GM18873 (cell line): ENCODE data around the gene TPM4.
"Not testable (repeated sequence)": the region's sequence is repeated elsewhere in the genome, so short reads cannot be mapped to it uniquely, and the experiment has no call there.

Experiments used
- ATAC-seq: cut with Tn5 transposase; IDR thresholded peaks from one replicate; pipeline ENCODE4 v1.9.1; 2021; ENCODE audit warnings: mild to moderate bottlenecking, moderate library complexity, moderate number of reproducible peaks; ENCODE audit not compliant: unreplicated experiment, low FRiP score

The TPM4 gene

GRCh38 chr19:16094360-16095070, 18.2 kb downstream of the TPM4 start:
- no peak for ATAC-seq

DNA sequence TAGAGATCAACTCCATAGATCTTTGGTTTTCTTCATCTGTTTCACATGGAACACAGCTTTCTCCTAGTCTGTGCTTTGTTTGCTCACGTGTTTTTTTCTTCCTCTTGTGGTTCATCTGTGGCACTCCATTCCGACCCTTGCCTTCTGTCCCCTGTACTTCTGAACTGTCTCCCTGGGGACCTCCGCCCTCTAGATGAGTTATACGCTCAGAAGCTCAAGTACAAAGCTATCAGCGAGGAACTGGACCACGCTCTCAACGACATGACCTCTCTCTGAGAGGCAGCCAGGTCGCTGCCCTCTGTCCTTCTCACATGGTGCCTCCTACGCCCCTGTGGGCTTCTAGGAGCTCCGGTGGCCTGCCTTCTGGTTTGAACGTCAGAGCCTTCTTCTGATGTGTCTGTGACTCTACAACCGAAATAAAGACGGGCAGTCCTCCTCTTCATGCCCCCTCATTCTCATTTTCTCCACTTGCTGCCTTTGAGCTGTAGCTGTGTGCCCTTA, 18.8 kb downstream of the TPM4 start:
- ATAC-seq = no peak

- no peak for ATAC-seq
These were observed 20.1 kb downstream of the TPM4 start for GRCh38 chr19:16096280-16096855.

DNA sequence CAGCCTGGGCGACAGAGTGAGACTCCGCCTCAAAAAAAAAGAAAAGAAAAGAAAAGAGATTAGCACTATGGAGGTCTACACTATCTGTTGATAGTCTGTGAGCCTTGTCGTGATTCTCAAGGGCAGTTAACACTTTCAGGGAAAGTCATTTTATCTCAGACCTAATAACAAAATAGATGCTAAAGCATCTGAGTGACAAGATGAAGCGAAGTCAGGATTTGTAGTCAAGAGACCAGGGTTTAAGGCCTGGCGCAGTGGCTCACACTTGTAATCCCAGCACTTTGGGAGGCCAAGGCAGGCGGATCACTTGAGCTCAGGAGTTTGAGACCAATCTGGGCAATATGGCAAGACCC, 22.1 kb downstream of the TPM4 start:
- ATAC-seq = no peak

- no peak for ATAC-seq
These were observed 22.5 kb downstream of the TPM4 start for GRCh38 chr19:16098821-16099220.

DNA sequence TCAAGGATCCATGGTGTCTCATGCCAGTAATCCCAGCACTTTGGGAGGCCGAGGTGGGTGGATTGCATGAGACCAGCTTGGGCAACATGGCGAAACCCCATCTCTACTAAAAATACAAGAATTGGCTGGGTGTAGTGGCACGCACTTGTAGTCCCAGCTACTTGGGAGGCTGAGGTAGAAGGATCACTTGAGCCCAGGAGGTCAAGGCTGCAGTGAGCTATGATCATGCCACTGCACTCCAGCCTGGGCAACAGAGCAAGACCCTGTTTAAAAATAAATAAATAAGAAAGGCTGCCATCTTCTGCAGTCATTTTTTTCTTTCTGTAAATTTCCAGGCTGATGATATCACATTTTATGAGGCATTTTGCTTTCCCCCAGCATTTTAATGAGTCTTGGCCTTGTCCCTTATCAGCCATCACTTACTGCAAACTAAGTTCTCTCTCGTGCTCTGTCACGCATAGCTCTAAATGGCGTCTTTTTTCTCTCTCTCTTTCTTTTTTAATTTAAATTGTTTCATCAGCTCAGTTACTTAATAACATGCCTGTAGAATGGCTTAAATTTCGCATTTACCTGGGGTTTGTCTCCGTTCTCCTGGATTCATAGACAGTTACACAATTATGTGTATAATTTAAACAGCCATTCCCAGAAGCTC, 23.1 kb downstream of the TPM4 start:
- ATAC-seq = not testable (repeated sequence)

- no peak for ATAC-seq
These were observed 24.2 kb downstream of the TPM4 start for GRCh38 chr19:16100524-16100923.

GRCh38 chr19:16104722-16105121, 28.4 kb downstream of the TPM4 start:
- ATAC-seq = no peak

- no peak for ATAC-seq
These were observed 29.8 kb downstream of the TPM4 start for GRCh38 chr19:16106121-16106520.

GRCh38 chr19:16111160-16111908, 35.0 kb downstream of the TPM4 start, which contains the start of gene RAB8A:
Gene RAB8A (plus strand): TSS chr19:16111889. CDS start chr19:16111902, 13 bp downstream.
- ATAC-seq = peak; percentile 84

GRCh38 chr19:16111909-16112752, 35.8 kb downstream of the TPM4 start:
- ATAC-seq = no peak

GRCh38 chr19:16112778-16113177, 36.5 kb downstream of the TPM4 start:
- ATAC-seq = no peak

DNA sequence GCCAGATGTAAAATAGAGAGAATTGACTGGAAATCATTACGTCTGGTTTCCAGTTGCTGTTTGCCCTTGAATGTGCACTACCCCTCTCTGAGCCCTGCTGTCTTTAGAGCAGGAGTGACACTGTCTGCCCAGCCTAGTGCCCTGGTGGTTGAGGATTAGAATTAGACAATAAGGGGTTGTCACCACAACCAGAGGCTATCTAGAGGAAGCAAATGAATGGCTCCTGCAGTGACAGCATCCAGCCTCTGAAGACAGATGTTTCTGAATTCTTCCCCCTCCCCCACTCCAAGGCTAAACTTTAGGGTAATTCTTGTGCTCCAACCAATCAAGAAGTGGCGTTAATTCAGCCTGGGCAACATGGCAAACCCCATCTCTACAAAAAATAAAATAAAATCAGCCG, 37.4 kb downstream of the TPM4 start:
- ATAC-seq = no peak

DNA sequence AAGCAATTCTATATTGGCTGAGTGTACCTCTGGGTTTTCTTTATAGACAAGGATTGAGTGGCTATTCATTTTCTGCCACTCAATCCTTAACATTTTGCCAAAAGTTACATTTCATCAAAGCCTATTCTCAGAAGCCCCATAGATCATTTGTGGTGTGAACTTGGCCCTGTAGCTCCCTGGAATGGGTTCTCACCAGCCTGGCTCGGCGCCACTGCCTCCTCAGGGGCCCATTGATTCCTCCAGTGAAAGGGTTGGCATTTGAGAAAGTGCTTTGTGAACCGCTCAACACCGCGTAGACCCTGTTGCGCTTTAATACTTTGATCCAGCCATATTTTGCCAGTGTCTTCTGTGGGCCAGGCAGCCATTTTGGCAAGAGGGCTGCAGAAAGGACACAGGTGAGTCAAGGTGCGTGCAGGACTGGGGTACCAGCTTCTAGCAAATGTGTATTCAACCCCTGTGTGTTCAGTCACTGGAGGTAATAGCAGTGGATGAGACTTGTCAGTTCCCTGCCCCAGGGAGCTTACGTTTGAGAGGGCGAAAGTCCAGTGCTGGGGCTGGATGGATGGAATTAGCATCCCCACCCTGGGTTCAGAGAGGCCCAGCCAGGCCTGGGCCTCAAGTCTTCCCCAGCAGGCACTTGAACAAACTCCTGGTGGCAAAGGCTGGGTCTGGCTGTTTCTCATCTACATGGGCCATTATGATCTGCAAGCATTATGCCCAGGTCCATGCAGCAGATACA, 39.2 kb downstream of the TPM4 start:
- no peak for ATAC-seq

- ATAC-seq = no peak
These were observed 39.8 kb downstream of the TPM4 start for GRCh38 chr19:16116067-16116466.

GRCh38 chr19:16117594-16118033, 41.3 kb downstream of the TPM4 start:
- no peak for ATAC-seq

- ATAC-seq = peak; percentile 63
These were observed 42.3 kb downstream of the TPM4 start for GRCh38 chr19:16118489-16119033.

DNA sequence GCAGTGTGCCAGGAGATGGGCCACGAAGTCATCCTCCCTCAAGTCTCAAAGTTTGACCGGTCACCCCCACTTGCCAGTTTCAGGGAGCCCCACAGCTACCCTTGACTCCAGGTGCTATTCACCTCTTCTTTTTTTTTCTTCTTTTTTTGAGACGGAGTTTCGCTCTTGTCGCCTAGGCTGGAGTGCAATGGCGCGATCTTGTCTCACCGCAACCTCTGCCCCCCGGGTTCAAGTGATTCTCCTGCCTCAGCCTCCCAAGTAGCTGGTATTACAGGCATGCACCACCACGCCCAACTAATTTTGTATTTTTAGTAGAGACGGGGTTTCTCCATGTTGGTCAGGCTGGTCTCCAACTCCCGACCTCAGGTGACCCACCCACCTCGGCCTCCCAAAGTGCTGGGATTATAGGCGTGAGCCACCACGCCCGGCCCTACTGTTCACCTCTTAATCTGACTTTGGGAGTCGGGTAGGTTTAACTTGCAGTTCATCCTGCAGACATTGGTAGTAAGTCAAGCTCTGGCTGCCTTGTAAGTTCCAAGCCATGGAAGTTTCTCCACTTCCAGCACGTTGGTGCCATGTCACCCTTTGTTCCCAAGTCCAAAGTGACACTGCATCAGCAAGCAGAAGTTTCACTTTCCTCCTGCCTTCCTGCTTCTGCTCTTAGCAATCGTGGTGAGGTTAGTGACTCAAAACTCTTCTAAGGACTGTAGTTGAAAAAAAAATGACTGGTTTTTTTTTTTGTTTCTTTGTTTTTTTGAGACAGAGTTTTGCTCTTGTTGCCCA, 43.0 kb downstream of the TPM4 start:
- ATAC-seq = not testable (repeated sequence)
